Breast epithelium (tissue), 3 donors: ENCODE measurements around the gene DNAJA3.

Experiments used
- CTCF ChIP-seq, 3 donors: fragments of 450-650 bp; IDR thresholded peaks; one replicate each; pipeline ENCODE4 v1.5.1; 2016 to 2017; ENCODE audit warnings: antibody characterized with exemption in 3 of 3, mild to moderate bottlenecking in 3 of 3, moderate library complexity in 3 of 3
- POLR2AphosphoS5 ChIP-seq, 3 donors: sonication (generic); formaldehyde crosslinking; IDR thresholded peaks; one replicate each; pipeline ENCODE4 v1.6.1; 2017; ENCODE audit warnings: antibody characterized with exemption in 3 of 3

- TF ChIP-seq CTCF (IDR thresholded peaks at IDR 0.05), result no peak
- no peak for TF ChIP-seq POLR2AphosphoS5 (IDR thresholded peaks at IDR 0.05)
Observed at GRCh38 chr16:4426722-4427372, 1.2 kb downstream of the DNAJA3 start.
